Measurements from ENCODE around the gene KIF1B.

KIF1B gene

DNA sequence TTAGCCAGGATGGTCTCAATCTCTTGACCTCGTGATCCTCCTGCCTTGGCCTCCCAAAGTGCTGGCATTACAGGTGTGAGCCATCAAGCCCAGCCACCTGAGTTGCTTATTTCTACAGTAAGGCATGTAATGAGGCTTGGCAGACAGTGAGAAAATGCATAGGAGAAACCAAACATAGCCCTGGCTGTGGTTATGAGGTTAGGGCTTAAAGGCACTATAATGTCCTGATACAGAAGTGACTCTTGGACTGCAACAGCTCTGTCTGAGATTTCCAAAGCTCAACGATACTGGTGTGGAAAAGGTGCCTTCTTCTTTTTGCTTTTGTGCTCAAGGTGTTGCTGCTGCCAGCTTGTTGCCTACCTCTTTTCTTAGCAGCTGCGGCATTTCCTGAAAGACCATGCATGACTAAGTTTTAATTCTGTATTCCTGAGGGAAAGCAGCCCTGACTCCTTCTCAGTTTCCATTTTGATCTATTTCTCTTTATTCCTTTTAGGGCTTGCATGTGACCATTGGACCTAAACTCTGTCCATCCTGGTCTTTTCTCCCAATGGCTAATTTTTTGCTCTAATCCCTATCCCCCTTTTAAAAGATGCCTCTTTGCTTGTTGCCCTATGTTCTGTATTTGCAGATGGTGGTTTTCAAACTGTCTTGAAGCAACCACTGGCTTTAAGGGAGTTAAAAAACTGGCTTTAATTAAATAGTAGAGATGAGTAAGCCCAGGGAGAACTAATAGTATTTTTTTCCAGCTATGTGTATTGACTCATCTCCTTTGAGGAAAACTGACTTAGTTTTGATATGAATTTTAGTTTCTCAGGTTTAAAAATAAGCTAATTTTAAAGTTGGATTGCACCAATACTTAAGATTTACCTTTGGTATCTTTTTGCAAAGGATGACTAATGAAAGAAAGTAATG lies 70.3 kb downstream of the KIF1B start:
- Histone ChIP-seq H3K9me3 (ENCODE audit: control insufficient read depth, insufficient read depth, low read depth, low read length) (no peaks in the 10 kb centered on the region), H3K4me3 (ENCODE audit: low read depth, low read length) (no peak overlapping the region), H3K27ac (ENCODE audit: extremely low read depth, low read depth, low read length) (no peak overlapping the region), H3K4me1 (ENCODE audit: control insufficient read depth, insufficient read depth, low read length) (no peaks in the 10 kb centered on the region), H3K36me3 (ENCODE audit: control insufficient read depth in 2 of 2, insufficient read depth in 1 of 2, low read length in 2 of 2) (peaks cover 35 to 82% of the 10 kb centered on the region in 2 experiments)
- TF ChIP-seq RBAK (tag by site-specific recombination; IDR thresholded peaks at IDR 0.05), result no peak
- TF ChIP-seq ZNF202 (tag by site-specific recombination; IDR thresholded peaks at IDR 0.05; ENCODE audit: borderline replicate concordance), result no peak
- TF ChIP-seq PRDM6 (tag by site-specific recombination; IDR thresholded peaks at IDR 0.05), result no peak
- no peak for TF ChIP-seq ZBTB1 (tag by site-specific recombination; IDR thresholded peaks at IDR 0.05)
- TF ChIP-seq KLF16 (tag by site-specific recombination; IDR thresholded peaks at IDR 0.05), result no peak
- TF ChIP-seq MZF1 (tag by site-specific recombination; IDR thresholded peaks at IDR 0.05; ENCODE audit: borderline replicate concordance), result no peak
- no peak for TF ChIP-seq YY2 (tag by site-specific recombination; IDR thresholded peaks at IDR 0.05)
- TF ChIP-seq ZNF146 (tag by site-specific recombination; IDR thresholded peaks at IDR 0.05), result no peak
- no peak for TF ChIP-seq ZNF211 (tag by site-specific recombination; IDR thresholded peaks at IDR 0.05; ENCODE audit: low read depth)
- TF ChIP-seq GLIS1 (tag by site-specific recombination; IDR thresholded peaks at IDR 0.05), result no peak
- TF ChIP-seq KLF1 (tag by site-specific recombination; IDR thresholded peaks at IDR 0.05), result no peak
- TF ChIP-seq PRDM2 (tag by site-specific recombination; IDR thresholded peaks at IDR 0.05; ENCODE audit: borderline replicate concordance), result no peak
- TF ChIP-seq, protein P1, sequence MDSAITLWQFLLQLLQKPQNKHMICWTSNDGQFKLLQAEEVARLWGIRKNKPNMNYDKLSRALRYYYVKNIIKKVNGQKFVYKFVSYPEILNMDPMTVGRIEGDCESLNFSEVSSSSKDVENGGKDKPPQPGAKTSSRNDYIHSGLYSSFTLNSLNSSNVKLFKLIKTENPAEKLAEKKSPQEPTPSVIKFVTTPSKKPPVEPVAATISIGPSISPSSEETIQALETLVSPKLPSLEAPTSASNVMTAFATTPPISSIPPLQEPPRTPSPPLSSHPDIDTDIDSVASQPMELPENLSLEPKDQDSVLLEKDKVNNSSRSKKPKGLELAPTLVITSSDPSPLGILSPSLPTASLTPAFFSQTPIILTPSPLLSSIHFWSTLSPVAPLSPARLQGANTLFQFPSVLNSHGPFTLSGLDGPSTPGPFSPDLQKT (IDR thresholded peaks at IDR 0.05; ENCODE audit: borderline replicate concordance, low read depth, low read length), result no peak
- no peak for TF ChIP-seq ZNF16 (tag by site-specific recombination; IDR thresholded peaks at IDR 0.05; ENCODE audit: low read depth)
- TF ChIP-seq OVOL3 (tag by site-specific recombination; IDR thresholded peaks at IDR 0.05), result no peak
- no peak for TF ChIP-seq ZNF174 (tag by site-specific recombination; IDR thresholded peaks at IDR 0.05)
- no peak for TF ChIP-seq SP7 (tag by site-specific recombination; IDR thresholded peaks at IDR 0.05)
- TF ChIP-seq ZBTB26 (tag by site-specific recombination; optimal IDR thresholded peaks at IDR 0.05), result no peak
- no peak for TF ChIP-seq ZNF571 (tag by site-specific recombination; IDR thresholded peaks at IDR 0.05)
- POLR2A ChIA-PET, result no interaction called here
- CTCF ChIA-PET, result interaction anchor here (0.7 kb wide), 1 partner anchor 28 kb away, joined by 4 read pairs; no protein-coding TSS in a partner anchor
